HG02642 (cell line): ENCODE data around the gene PLXDC1.

Source experiments
- ATAC-seq: cut with Tn5 transposase; IDR thresholded peaks from one replicate; pipeline ENCODE4 v1.9.1; 2021; ENCODE audit warnings: mild to moderate bottlenecking; ENCODE audit not compliant: unreplicated experiment, poor library complexity

The PLXDC1 gene

DNA sequence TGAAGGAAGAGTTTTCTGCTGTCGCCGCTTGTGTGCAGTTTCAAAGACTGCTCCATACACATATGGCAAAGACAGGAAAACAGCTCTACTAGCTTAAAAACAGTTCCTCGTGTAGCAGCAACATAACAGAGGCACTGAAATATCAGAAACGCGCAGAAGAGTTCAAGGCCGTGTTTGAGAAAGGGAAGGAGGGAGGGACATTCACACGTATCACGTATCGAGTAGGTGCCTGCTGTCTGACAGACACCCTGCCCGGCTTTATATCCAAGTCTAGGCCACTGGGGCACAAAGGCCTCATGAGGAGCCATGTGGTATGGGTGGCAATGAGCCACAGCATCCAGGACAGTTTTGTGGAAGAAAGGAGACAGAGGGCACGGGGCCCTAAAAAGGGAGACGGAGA, 50.3 kb downstream of the PLXDC1 start:
- no peak for ATAC-seq

DNA sequence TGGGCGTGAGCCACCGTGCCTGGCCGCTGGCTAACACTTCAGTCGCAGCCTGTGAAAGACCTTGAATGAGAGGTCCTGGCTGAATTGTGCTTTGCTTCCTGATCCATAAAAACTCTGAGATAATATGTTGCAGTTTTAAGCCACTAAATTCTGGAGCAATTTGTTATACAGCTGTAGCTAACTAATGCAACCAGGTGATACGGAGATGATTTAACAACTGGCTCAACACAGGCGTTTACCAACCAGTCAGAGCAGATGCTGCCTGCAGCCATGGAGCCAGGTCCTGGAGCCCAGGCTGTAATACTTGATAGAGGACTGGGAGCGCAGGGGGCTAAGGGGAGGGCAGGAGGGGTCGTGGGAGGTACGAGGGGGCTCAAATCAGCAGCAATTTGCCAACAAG, 50.9 kb downstream of the PLXDC1 start:
- no peak for ATAC-seq

DNA sequence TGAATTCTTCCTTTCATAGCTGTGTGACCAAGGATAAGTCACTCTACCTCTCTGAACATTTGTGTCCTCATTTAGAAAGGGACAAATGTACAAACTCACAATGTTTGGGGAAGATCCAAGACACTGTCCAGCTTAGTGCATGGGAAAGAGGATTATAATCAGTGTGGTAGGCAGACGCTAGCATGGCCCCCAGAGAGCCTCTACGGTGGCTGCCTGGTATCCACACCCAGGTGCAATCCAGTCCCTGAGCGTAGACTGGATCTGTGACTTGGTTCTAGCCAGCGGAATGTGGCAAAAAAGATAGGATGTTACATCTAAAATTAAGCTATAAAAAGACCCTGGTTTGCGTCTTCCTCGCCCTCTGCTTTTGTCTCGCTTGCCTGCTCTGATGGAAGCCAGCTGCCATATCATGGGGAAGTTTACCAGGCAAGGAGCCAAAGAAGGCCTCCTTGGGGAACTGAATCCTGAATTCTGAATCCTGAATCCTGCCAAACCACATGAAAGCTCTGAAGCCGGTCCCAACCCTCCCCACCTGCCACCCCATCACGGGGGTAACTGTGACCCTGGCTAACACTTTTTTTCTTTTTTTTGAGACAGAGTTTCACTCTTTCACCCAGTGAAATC, 51.7 kb downstream of the PLXDC1 start:
- ATAC-seq = no peak

DNA sequence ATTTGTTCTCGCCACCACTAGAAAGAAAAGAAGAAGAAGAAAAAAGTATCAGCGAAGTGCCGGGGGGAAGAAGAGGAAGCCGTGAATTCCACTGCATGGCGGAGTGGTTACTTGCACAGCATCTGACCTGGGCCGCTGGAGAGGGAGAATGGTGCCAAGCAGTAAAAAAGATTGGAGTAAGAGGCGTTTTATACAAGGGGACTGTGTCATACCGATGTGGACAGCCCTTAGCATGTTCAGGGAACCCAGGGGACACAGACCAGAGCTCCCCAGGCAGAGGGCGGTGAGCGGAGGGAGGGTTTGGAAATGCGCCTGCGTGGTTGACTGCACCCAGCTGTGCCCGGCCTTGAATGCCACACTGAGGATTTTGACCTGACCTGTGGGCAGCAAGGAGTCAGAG, 52.8 kb downstream of the PLXDC1 start:
- ATAC-seq = no peak

DNA sequence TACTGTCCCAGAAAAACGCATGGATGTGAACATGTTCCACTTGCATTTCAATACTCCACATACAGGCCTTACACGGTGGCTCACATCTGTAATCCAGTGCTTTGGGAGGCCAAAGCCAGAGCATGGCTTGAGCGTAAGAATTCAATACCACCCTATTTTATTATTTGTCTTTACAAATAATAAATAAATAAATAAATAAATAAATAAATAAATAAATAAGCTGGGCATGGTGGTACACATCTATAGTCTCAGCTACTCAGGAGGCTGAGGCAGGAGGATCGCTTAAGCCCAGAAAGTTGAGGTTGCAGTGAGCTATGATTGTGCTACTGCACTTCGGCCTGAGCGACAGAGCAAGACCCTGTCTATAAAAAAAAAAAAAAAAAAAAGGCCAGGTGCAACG, 53.9 kb downstream of the PLXDC1 start:
- no peak for ATAC-seq

DNA sequence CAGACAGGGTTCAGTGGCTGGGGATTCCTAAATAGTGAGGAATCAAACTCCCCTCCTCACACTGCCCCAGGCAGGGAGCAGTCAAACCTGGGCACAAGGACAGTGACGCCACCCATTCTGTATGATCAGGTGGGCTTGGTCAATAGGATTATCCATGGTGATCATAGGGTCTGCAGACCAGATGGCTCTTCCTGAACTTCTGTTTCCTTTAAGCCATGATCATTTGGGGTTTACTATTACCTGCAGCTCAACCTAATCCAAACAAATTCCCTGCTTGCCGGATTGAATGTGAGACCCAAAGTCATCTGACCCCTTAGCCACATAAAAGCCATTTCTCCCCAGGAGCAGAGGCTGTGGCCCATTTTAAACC, 54.3 kb downstream of the PLXDC1 start:
- no peak for ATAC-seq

DNA sequence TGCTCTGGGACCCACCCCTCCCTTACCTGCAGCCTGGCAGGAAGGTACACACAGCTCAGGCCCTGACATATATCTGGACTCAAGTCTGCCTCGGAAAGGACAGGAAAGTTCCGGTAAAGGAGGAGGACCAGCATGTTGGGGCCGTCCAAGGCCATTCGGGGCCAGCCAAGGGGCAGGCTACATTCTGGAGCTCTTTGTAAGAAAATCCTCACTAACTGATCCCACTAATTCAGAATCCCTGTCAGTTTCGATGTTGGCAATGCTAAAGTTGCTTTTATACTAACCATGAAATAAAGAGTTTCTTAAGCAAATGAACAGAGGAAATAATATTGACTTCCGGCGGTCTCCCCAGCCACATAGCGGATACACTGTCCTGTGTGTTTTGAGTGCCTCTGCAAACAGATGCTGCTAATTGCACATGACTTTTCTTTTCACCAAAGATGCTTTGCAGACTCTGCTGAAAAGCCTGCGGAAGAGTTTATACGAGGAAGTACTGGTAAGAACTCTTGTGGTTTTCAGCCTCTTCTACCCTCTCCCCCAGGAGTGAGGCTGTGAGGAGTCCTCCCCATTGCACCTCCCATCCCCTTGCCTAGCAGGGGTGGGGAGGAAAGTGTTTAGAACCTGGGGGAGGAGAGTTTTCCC, 54.8 kb downstream of the PLXDC1 start:
- no peak for ATAC-seq

DNA sequence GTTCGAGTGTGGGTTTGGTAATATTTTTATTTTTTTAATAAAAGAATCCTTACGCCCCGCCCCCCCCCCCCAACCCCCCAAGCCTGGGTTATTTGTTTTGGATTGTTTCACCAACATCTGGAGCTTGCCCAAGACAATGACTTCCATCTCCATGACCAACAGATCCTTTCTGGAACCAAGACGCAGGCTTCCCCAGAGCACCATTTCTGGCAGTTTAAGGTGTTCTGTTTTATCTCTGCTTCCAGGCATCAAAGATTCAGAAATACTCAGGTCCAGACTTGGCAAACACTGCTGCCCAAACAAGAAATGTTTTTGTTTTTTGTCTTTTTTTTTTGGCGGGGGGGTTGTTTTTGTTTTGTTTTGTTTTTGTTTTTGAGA, 56.1 kb downstream of the PLXDC1 start:
- no peak for ATAC-seq

DNA sequence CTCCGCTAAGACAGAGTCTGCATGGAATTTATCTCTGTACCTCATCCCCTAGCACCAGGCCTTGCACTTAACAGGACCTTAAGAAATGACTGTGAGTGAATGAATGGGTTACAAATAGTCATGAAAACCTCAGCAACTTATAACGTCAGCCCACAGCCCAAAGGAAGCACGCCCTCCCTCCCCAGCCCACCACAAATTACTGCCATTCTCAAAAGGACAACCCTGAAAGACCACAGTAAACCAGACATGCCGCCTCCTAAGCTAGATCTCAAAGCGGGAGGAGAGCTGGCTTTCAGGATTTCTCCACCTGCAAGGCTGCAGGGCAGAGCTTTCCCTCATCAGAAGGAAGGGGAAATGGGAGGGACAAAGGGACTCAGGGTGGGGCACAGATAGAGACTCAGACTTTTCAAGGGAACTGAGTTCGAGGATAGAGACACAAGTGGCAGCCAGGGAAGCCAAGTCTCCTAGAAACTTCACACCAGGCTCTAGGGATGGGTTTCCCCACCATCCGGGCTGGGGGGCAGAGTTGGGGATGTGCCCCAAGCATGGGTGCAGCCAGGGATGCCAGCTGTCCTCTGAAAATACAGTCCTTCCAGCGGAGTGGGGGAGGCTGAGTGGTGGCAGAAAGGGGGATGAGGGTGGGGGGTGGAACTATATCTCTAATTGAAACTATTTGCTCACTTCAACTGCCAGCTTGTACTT, 56.7 kb downstream of the PLXDC1 start:
- no peak for ATAC-seq

DNA sequence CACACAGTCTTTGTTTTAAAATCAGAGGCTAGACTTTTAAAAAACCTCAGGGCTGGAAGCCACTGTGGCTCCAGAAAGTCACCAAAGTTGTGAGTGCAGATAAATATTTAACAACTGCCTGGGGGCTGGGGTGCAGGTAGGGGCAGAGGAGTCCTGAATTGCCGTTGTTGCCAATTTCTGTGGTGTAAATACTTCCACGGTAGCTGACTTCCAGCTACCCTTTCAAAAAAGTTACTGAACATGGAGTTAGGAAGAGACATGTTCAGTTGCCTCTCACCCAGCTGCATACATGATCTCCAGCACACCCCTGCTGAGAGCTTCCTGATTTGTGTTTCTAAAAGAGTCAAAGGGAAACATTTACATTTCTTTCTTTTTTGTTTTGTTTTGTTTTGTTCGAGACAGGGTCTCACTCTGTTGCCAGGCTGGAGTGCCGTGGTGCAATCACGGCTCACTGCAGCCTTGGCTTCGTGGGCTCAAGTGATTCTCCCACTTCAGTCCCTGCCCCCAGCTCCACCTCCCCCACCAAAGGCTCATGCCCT, 58.7 kb downstream of the PLXDC1 start:
- ATAC-seq = no peak

DNA sequence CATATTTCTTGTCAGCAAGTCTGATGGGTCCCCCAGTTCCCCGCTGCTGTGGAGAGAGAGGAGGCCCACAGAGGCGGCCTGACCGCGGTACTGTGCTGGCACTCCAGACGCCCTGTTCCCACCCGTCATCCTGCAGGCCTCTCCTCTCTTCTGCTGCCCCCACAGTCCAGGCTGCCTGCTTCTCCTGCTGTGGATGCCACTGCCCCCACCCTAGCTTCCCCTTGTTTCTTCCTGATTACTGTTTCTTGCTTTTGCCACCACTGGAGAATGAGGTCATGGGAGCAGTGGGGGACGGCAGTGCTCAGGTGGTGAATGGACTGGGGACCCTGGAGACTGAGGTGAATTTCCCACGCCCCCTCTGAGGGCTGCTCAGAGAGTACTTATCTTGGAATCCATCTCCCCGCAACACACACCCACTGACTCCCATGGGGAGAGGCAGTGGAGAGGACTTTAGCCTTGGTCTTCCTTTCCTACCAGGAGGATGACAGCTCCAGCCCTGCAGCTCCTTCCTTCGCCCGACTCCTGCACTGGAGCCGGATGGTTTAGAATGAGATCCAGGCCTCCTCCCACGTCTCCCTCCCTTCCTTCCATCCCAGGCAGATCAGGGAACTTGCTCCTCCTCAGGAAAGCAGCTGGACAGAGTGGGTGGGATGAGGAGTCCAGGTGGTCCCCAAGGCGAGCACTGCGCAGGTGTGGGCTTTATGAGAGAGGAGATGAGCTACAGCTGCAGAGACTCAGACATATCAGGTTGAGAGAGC, 60.4 kb downstream of the PLXDC1 start:
- no peak for ATAC-seq

DNA sequence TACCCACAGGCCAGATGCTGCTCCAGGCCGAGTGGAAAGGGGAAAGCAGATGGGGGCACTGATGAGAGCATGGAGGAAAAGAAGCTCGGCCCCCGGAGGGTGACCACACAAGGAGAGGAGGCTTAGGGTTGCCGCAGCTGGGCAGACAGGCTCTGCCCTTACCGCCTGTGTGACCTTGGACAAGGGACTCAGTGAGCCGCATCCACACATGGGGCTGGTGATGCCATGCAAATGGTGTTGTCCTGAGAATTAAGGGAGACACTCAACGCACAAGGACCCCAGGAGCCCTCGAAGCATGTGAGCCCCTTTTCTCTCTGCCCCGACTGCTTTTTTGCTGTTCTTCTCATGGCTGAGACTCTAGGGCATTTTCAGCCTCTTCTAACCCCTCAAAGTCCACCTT, 61.0 kb downstream of the PLXDC1 start:
- no peak for ATAC-seq

DNA sequence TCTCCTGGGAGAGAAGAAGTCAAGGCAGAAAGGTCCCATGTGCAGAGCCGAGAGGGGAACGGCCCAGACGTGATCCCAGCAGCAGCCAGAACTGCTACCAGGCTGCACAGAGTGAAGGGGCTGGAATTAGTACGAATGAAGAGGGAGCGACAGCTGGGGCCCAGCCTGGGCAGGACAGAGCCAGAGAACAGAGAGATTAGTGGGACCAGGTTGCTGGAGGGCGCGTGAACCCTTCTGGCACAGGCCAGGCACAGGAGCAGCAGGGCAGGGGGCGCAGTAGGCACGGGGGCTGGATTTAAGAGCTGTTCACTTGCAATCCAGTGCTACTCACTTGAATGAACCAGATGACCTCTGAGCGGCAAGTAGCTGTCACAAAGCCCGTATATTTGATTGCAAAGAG, 66.9 kb downstream of the PLXDC1 start:
- no peak for ATAC-seq

DNA sequence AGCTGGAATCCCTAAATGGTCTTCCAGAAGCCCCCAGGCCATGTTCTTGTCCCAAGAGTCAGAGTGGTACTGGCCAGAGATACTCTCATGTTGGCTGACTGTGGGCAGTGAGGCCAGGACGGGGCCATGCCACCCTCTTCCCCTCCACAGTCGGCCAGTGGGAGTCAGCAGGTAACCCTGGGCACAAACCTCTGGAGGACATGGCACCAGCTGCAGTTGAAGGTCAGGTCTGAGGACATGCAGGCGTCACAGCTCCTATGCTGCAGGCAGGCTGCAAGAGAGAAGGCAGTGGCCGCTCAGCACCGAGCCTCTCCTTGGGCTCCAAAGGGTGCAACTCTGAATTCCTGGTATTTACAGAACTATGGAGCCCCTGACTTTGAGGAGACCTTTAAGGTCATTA, 68.2 kb downstream of the PLXDC1 start:
- ATAC-seq = no peak

DNA sequence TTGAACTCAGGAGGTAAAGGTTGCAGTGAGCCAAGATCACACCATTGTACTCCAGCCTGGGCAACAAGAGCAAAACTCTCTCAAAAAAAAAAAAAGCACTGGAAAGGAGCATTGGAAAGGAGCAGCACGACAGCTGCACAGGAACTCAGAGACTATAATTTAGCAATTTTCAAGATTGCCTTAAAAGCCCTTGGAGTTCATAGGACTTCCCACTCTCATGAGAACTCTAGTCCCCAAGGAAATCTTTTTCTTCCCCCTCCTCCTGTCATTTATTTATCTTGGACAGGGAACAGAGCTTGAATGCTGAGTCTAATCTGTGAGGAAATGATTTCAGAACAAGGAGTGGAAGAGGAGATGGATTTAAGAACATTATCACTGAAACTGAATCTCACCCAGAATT, 69.0 kb downstream of the PLXDC1 start:
- no peak for ATAC-seq

DNA sequence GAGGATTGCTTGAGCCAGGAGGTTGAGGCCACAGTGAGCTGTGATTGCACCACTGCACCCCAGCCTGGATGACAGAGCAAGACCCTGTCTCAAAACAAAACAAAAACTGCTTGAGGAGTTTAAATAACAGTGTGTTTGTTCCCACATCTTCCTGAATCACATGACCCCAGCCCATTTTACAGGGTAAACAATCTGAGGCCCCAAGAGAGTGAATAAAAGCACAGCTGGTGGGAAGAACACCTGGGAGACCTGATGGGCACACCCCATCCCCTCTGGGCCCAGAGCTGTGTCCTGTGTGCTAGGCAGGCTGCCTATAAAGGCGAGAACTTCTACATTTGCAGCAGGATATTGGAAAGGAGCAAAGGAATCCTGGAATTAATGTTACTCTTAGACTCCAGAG, 69.6 kb downstream of the PLXDC1 start:
- ATAC-seq = no peak

DNA sequence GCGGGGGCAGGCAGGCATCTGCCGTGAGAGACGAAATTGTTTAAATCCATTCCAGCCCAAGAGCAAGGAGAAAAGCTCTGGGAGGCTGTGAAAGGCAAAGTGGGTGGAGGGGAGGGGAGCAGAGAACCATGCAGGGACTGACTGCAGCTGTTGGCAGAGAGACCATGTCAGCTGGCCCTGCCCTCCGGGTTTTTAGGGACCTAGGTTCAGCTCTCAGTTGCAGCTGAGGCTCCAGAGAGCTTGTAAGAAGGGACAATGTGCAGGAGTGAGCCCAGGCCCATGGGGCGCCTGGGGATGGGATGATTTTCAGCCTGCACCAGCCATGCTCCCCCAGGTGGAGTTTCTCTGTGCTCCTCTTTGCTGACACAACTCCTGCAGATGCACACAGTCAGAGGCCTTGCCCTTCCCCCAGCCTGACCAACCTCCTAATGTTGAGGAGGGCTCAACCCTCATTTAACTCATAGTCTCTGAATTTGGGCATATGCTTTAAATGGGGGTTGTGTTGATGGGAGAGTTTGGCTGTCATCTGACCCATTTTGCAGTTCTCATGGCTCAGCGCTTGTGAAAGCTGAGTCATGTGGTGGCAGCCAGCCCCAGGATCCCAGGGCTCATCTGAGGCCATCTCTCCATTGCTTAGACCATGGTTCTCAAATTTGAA, 70.9 kb downstream of the PLXDC1 start:
- no peak for ATAC-seq

DNA sequence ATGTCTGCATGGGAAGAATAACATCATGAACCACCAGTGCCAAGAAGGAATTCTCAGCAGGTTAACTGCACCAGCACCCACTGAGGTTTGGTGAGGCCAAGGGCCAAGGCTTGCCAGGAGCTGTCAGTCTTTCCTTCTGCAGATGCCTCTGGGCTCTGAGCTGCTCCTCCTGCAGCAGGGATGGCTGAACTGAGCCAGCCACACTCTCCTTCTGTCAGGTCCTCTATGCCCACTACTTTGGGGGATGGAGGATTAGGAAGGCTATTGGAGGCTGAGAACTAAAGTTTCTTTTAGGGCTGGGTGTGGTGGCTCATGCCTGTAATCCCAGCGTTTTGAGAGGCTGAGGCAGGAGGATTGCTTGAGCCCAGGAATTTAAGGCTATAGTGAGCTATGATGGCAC, 71.6 kb downstream of the PLXDC1 start:
- ATAC-seq = no peak

DNA sequence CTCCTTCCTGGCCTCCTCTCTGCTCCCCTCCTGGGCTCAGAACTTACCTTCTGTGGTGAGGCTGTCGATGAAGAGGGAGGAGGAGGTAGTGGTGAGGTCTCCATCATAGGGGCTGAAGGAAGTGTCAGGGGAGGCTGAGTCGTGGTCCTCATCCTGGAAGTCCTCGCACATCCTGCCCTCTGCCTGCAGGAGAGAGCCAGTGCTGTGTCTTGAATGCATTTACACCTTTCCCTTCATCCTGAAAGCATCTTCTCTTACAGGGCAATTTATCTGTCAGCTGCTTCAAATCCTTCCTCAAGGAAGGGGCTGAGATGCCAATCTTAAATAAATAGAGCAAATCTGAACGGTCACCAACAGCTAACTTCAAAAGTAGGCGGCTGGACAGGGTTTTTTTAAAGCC, 73.6 kb downstream of the PLXDC1 start:
- no peak for ATAC-seq

DNA sequence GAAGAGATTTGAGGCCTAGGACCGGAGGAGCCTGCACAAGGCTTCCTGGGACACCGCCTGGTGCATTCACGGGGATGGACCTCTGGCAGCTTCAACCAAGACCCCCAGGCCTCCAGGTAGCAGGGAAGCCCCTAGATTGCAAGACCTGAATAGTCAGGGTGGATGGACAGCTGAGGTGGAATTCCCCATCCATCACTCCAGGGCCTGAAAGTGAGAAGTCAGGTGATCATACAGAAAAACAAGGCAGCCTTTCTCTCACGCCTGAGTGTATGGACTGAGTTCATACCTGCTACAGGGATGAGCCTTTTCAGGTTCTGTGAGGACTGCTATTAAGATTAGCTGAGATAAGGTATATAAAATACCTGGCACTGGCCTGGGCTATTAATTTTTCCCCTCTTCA, 74.2 kb downstream of the PLXDC1 start:
- no peak for ATAC-seq

DNA sequence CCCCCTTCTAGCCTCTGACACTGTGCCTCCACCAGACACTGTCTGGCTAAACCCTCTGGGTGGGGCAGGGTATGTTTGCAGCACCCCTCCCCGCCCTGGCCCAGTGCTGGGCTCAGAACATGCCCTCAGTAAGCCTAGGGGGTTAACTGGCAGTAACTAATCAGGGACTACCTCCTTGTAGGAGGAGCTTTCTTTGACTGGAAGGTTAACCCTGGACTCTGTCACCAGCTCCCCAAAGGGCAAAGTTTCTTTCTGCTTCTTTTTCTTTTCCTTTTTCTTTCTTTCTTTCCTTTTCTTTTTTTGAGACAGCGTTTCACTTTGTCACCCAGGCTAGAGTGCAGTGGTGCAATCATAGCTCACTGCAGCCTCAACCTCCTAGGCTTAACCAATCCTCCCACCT, 76.8 kb downstream of the PLXDC1 start:
- no peak for ATAC-seq
